ENCODE measurements around the gene CMTM7.
"Not testable (repeated sequence)": the region's sequence is repeated elsewhere in the genome, so short reads cannot be mapped to it uniquely, and the experiment has no call there.

CMTM7 gene

DNA sequence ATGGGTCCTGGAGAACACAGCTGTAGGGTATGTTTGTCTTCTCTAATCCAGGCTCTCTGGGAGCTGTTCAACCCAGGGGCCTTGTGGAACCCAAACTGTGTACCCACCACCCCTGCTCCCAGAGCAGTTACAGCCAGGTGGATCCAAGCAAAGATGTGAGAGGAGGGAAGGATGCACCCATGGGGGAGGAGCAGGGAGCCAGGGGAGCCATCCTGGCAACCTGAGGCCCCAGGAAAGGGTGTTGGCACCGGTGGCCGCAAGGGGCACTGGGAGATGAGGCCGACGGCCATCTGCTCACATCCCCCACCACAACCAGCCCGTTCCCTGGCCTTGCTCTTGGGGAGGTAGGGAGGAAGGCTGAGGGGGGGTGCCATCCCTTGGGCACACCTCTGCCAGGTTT, 67.8 kb downstream of the CMTM7 start:
- DNase-seq (ENCODE audit: low read depth in 1 of 2, low spot score in 1 of 2), result no peak

DNA sequence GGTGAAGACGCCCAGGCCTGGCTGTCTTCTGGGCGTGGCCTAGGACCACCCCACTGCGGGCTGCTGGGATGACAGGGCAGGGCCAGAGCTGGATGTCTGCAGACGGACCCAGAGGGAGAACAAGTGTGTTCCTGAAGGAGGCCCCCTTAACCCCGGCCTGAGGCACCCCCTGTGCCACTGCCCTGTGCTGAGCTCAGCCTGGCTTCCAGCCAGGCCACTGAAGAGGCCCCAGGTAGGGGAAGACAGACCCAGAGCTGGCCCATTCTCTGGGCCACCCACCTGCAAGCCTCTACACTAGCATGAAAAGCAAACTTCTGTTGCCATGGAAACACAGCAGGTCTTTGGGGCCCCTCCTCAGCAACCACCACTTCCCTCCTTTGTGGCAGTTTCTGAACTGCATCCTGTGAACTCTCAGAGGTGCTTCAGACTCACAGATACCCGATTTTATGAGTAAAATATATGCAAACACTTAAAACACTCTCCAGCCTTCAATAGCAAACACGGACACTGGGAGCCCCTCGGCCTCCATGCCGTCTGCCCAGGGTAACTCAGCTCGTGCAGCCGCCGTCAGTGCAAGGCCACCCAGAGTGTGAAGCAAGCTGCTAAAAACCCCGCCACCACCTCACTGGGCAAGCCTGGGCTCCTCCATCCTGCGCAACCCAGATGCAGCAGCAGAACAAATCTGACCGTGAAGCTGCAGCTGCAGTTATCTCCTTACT, 68.5 kb downstream of the CMTM7 start:
- DNase-seq (ENCODE audit: low read depth in 1 of 2, low spot score in 1 of 2), result peak in 1 of 2 donors; percentile 51

DNA sequence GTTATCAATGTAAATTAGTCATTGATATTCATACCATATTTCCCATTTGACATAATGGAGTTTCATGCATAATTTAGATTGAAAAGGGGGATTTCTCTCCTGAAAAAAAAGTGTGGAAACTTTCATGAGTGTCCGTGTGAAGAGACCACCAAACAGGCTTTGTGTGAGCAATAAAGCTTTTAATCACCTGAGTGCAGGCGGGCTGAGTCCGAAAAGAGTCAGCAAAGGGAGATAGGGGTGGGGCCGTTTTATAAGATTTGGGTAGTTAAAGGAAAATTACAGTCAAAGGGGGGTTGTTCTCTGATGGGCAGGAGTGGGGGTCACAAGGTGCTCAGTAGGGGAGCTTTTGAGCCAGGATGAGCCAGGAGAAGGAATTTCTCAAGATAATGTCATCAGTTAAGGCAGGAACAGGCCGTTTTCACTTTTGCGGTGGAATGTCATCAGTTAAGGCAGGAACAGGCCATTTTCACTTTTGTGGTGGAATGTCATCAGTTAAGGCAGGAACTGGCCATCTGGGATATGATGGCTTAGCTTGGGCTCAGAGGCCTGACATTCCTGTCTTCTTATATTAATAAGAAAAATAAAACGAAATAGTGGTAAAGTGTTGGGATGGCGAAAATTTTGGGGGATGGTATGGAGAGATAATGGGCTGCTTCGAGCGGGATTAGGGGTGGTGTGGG, 69.3 kb downstream of the CMTM7 start:
- not testable (repeated sequence) for DNase-seq (ENCODE audit: low read depth in 1 of 2, low spot score in 1 of 2)

DNA sequence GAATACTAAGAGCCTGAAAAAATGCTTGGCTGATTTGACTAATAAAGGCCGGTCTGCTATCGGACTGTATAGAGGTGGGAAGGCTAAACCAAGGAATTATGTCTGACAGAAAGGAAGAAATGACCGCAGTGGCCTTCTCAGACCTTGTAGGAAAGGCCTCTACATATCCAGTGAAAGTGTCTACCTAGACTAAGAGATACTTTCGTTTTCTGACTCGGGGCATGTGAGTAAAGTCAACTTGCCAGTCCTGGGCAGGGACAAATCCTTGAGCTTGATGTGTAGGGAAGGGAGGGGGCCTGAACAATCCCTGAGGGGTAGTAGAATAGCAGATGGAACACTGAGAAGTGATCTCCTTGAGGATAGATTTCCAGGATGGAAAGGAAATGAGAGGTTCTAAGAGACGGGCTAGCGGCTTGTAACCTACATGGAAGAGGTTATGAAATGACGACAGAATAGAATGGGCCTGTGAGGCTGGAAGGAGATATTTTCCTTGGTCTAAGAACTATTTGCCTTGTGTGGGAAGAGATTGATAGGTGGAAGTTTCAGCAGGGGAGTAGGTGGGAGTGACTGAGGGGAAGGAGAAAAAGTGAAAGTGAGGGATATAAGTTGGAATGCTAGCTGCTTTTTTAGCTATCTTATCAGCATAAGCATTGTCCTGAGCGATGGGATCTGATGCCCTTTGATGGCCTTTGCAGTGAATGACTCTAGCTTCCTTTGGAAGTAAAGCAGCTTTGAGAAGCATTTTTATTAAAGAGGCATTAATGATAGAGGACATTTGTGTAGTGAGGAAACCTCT, 70.7 kb downstream of the CMTM7 start:
- DNase-seq (ENCODE audit: low read depth in 1 of 2, low spot score in 1 of 2), result not testable (repeated sequence)

DNA sequence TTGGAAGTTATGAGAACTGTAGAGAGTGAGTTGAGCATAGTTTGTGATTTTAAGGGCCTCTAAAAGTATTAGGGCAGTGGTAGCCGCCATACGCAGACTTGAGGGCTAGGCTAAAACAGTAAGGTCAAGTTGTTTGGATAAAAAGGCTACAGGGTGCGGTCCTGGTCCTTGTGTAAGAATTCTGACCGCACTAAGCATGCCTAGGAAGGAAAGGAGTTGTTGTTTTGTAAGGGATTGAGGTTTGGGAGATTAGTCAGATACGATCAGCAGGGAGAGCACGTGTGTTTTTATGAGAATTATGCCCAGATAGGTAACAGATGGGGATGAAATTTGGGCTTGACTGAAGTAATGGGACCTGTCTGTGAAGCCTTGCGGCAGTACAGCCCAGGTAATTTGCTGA, 71.8 kb downstream of the CMTM7 start:
- DNase-seq (ENCODE audit: low read depth in 1 of 2, low spot score in 1 of 2), result not testable (repeated sequence)

DNA sequence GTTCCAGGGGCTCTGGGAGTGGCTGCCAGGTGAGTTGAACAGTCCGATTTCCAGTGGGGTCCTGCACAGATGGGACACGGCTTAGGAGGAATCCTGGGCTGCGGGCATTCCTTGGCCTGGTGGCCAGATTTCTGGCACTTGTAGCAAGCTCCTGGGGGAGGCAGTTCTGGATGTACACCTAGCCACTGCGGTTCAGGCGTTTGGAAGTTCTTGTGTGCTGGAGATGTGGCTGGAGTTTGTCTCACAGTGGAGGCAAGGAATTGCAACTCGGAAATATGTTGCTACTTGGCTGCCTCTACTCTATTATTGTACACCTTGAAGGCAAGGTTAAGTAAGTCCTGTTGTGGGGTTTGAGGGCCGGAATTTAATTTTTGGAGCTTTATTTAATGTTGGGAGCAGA, 73.1 kb downstream of the CMTM7 start:
- not testable (repeated sequence) for DNase-seq (ENCODE audit: low read depth in 1 of 2, low spot score in 1 of 2)

DNA sequence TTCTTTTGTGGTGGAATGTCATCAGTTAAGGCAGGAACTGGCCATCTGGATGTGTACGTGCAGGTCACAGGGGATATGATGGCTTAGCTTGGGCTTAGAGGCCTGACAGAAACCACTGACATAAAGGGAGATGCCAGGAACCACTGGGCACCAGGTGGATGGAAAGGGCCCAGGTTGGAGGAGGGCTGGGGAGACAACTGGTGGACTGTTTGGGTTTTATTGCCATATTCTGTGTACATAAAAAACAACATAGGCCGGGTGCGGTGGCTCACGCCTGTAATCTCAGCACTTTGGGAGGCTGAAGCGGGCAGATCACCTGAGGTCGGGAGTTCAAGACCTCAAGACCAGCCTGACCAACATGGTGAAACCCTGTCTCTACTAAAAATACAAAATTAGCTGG, 75.2 kb downstream of the CMTM7 start:
- DNase-seq (ENCODE audit: low read depth in 1 of 2, low spot score in 1 of 2), result not testable (repeated sequence)

DNA sequence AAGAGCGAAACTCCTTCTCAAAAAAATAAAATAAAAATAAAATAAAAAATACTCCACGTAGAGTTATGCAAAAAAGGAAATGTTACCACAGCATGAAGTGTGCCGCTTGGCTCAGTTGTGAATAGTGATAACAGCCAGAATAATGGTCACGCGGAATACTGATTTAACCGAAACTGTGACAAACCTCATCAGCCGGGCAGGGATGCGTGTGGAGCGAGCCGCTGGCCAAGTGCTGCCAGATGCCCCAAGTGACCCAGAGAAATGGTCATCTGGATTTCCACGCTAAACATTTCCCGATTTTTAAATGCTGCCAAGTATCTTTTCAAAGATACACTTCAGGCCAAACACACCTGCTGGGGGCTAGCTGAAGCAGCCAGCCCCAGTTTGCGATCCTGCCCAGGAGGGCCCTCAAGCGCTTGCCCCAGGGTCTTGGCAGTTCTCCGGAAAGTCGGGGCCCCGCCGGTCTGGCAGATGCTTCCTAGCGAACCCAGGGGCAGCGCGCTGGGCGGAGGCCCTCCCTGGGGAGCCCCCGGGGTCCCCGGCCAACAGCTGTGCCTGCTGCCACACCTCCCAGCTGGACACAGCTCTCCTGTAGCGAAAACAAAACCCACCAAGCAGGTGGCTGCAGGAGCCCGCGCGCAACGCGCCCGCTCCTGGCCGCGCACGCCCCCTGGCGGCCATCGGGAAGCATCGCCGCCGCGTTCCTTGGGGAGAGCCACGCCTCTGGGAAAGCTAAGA, 75.8 kb downstream of the CMTM7 start:
- peak; percentile 60 to 73 for DNase-seq (ENCODE audit: low read depth in 1 of 2, low spot score in 1 of 2)

DNA sequence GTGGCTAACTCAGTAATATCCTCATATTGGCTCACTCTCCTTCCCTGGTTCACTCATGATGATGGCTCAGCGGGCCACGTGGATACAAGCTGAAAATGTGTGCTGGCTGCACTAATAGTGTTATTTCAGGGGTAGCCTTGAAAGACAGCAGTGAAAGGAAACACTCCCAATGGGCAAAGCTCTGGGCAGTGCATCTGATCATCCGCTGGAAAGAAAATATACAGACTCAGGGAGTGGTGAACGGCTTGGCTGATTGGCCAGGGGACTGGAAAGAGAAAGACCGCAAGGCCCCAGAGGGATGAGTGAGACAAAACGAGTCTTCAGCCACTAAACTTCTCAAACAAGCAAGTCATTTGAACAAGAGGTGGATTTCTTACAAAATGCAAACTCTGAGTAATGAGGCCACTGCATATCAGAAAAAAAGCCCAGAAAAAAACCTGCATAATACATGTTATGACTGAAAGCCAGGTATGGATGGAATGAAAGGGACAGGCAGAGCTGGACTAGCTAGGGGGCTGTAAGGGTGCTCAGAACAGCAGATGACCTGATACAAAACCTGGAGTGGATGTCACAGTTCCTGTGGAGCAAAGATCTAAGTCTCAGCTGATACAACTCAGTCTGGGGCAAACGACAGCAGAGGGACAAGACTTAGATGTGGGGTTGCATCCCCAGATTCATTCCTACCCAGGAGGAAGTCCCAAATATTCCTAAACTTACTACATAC, 77.7 kb downstream of the CMTM7 start:
- no peak for DNase-seq (ENCODE audit: low read depth in 1 of 2, low spot score in 1 of 2)

DNA sequence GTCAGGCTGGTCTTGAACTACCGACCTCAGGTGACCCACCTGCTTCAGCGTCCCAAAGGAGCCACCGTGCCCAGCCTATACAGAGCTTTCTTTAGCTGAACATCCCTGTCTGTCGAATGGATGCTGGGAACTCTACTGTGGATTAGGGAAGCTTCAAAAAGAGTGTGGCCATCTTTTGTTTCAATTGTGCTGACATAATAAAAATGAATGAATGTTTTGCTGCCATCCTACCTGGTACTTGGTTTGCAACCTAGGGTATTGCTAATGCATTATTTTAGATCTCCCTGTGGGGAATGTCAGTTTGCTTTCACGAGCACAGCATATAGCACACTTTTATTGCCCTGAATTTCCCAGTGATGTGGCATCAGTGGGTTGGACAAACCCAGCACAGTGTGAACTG, 78.7 kb downstream of the CMTM7 start:
- no peak for DNase-seq (ENCODE audit: low read depth in 1 of 2, low spot score in 1 of 2)

DNA sequence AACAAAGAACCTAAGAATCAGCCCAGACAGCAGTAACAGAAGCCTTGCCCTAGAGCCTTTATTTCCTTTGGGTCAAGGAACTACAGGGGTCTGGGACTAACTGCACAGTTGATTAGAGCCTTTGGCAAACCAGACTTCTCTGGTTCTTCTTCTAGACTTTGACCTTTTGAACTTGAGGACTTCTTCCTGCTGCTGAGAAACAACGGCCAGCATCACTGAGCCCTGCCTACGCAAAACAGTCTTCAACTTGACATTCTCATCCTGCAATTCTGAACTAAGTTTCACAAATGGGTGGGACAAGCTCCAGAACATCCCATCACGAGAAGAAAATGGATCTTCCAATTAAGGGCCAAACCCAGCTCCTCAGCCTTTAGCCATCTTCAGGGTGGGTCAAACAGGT, 79.6 kb downstream of the CMTM7 start:
- no peak for DNase-seq (ENCODE audit: low read depth in 1 of 2, low spot score in 1 of 2)

DNA sequence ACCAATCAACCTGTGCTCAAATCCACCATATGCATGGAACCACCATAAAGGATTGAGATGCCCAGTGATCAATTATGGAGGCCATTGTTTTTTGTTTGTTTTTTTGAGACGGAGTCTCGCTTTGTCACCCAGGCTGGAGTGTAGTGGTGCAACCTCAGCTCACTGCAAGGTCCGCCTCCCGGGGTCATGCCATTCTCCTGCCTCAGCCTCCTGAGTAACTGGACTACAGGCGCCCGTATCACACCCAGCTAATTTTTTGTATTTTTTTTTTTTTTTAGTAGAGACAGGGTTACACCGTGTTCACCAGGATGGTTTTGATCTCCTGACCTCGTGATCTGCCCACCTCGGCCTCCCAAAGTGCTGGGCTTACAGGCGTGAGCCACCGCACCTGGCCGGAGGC, 80.5 kb downstream of the CMTM7 start:
- not testable (repeated sequence) for DNase-seq (ENCODE audit: low read depth in 1 of 2, low spot score in 1 of 2)

DNA sequence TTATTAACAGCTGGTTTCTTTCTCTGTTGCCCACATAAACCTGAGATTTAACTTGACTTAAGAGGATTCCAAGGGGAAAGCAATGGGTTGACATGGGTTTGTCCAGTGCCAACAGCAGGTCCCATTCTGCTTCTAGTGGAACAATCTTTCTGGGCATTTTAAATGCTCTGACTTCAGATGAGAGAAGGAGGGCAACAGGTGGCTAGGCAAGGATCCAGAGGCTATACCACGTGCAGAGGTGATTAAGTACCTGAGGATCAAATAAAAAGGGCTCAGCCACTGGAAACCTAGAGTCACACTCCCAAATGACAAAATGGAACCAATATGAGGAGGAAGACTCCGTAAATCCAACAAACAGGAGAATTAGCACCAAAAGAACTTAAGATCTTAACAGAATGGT, 82.5 kb downstream of the CMTM7 start:
- no peak for DNase-seq (ENCODE audit: low read depth in 1 of 2, low spot score in 1 of 2)

DNA sequence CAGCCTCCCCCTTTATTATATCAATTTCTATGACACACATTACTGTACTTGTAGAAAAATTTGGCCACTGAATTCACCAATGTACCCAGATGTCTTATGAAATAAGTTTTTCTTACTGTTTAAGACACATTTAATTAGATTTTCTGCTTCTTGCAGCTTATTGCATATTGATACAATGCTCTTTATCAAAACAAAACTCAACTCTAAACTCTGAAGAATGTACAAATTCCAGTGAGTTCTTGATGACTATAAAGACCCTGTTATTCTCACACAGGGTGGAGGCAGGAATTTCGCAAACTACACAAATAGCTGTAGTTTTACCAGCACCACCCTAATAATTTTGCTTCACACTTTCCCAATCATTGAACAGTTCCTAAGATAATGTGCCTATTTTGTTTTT, 89.0 kb downstream of the CMTM7 start:
- DNase-seq (ENCODE audit: low read depth in 1 of 2, low spot score in 1 of 2), result no peak

DNA sequence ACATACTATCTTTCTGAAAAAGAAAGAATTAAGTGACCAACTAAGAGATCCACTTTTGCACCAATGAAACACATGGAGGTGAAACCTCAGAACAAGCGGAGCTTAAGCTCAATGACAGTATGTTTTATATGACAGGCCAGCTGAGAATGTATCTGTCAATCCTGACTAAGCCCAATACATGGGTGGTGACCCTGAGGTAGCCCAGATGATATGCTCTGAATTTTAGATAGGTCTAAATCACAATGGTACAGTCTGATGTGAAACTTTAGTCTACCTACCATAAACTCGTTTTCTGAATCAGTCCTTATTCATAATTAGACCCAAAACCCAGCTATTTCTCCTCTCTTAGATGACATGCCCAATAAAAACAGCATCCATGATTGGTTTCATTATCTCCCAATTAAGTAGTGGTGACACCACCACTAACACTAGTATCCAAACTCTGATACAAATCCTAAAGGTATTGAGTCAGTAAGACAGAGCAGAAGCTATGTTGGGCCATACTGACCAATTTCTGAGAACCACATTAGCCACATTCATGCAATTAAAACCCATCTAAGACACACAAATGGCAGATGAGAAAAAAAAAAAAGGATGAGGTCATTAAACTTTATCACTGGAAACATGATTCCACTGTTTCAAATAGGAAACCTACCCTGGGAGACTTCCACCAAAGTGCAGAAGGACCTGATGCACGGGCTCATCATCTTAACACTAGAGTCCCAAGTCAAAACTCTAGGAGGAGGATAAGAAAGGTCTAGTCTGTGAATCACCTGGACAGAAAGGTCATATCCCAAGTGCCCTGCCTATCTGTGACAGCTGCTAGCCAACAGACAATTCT, 90.4 kb downstream of the CMTM7 start:
- DNase-seq (ENCODE audit: low read depth in 1 of 2, low spot score in 1 of 2), result no peak

DNA sequence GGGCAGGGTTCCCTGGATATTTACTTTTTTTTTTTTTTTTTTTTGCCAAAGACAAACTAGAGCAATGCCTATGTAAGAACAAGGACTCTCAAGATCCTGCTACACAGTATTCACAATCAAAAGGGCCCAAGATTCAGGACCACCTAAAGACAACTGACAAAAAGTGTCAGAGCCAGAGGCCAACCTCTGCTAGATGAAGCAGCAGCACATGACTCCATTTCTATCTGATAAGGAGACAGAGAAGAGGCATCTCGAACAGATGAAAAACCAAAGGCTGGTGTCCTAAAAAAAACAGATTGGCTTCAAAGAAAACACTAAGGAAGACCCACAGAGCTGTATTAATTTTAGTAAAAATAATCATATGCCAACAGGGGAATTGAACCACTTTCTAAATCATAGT, 91.0 kb downstream of the CMTM7 start:
- DNase-seq (ENCODE audit: low read depth in 1 of 2, low spot score in 1 of 2), result no peak

DNA sequence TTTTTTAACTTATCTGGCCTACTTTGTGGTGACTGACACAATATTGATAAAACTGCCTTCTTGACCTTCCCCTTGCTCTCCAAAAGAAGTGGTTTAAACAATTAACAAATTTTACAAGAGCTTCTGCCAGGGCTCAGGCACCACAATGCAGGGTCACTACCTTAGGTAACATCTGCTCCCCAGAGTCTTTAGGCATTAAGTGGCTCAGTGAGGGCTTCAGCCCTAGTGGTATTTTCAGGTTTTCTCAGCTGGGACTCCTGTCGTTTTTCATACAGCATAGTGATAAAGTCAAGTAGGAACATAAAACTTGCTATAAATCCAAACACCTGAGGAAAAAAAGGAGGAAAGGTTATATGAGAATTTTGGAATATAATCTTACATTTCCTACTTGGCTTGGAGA, 92.1 kb downstream of the CMTM7 start:
- DNase-seq (ENCODE audit: low read depth in 1 of 2, low spot score in 1 of 2), result no peak

DNA sequence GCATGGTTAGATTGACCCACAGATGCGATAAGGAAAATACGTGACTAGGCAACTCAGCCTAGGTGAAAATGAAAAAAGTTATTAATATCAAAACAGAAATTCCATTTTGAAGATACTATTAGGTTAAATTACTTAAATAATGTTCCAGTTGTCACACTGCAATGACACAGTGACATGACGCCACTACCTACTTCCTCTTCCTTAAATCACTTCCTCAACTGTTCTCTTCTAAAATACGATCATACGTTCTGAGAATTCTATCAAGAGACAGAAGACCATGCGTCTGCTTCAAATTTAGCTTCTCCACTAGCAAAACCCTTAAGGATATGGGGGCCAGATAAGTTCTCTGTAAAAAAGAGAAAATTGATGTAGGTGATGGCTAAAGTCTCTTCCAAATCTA, 92.8 kb downstream of the CMTM7 start:
- no peak for DNase-seq (ENCODE audit: low read depth in 1 of 2, low spot score in 1 of 2)

DNA sequence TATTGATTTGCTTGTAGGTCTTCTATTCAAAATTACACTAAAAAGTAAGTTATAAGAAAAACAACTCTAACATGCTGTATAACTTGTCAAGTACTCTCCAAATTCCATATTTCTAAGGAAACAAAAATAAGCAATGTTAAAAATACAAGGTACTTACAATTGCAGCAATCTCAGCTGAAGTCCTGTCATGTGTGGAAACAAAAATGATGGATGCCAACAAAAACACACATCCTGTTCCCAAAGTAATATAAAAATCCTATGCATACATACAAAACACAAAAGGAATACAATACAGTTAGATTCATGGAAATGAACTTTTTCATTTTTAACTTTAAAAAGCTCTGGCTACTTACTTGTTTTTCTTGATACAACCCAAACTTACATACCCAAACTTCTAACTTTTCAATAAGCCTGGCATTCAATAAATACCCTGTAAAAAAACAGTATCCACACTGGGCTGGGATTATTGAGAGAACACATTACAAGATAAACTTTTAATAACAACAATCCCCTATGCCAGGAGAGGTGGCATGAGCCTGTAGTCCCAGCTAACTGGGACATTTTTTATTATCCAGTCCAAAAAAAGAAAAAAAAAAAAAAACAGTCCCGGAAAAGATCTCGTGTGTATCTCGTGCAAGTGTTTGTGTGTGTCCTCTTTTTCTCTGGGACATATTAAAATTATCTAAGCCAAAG, 96.3 kb downstream of the CMTM7 start:
- no peak for DNase-seq (ENCODE audit: low read depth in 1 of 2, low spot score in 1 of 2)

Measured in stimulated activated CD4-positive, alpha-beta T cell treated with anti-CD3 and anti-CD28 coated beads, Interleukin-15, amount 100 ng/mL, for 1 hour (primary cell).